HG03460 (cell line): ENCODE results near the gene INTS3.
"Not testable (repeated sequence)": the region's sequence is repeated elsewhere in the genome, so short reads cannot be mapped to it uniquely, and the experiment has no call there.

Experiments
- ATAC-seq: cut with Tn5 transposase; IDR thresholded peaks from one replicate; pipeline ENCODE4 v1.9.1; 2021; ENCODE audit not compliant: unreplicated experiment

The INTS3 gene

GRCh38 chr1:153775458-153776327 is 47.8 kb downstream of the INTS3 start:
- peak; percentile 56 for ATAC-seq

GRCh38 chr1:153776352-153776751 is 48.5 kb downstream of the INTS3 start:
- ATAC-seq: no peak

GRCh38 chr1:153776845-153777370 is 49.1 kb downstream of the INTS3 start:
- no peak for ATAC-seq

GRCh38 chr1:153777648-153778047 is 49.8 kb downstream of the INTS3 start:
- ATAC-seq: no peak

GRCh38 chr1:153778051-153778823 is 50.4 kb downstream of the INTS3 start:
- no peak for ATAC-seq

GRCh38 chr1:153778824-153779519 is 51.1 kb downstream of the INTS3 start:
- no peak for ATAC-seq

- ATAC-seq: no peak
Observed at GRCh38 chr1:153779781-153780541, 52.1 kb downstream of the INTS3 start.

GRCh38 chr1:153780551-153780950 is 52.7 kb downstream of the INTS3 start:
- ATAC-seq: no peak

- not testable (repeated sequence) for ATAC-seq
Observed at GRCh38 chr1:153782648-153783047, 54.8 kb downstream of the INTS3 start.

- peak; percentile 84 for ATAC-seq
Observed at GRCh38 chr1:153783233-153784190, 55.7 kb downstream of the INTS3 start.

- ATAC-seq: no peak
Observed at GRCh38 chr1:153786038-153786790, 58.4 kb downstream of the INTS3 start.

GRCh38 chr1:153789478-153790034 is 61.7 kb downstream of the INTS3 start:
- no peak for ATAC-seq

GRCh38 chr1:153790313-153790965 is 62.6 kb downstream of the INTS3 start:
- no peak for ATAC-seq

GRCh38 chr1:153790966-153791647 is 63.3 kb downstream of the INTS3 start:
- peak; percentile 85 for ATAC-seq

- ATAC-seq: no peak
Observed at GRCh38 chr1:153791648-153792253, 63.9 kb downstream of the INTS3 start.

GRCh38 chr1:153792631-153793041 is 64.8 kb downstream of the INTS3 start:
- ATAC-seq: no peak
